ENCODE measurements around the gene GTF3C2. TPM values are rescaled to one million over a fixed set of nuclear protein-coding genes. Genes with fewer than 3 reads are reported as not detected.
"Not testable (repeated sequence)": the region's sequence is repeated elsewhere in the genome, so short reads cannot be mapped to it uniquely, and the experiment has no call there.

Gene GTF3C2
- polyA plus RNA-seq, 5 donors: 55.7 to 65.1 (median 61.3) TPM

- DNase-seq: peak; percentile 28 to 33
These were observed 53.2 kb downstream of the GTF3C2 start for GRCh38 chr2:27303093-27304025.

GRCh38 chr2:27300606-27301005, 56.0 kb downstream of the GTF3C2 start:
- not testable (repeated sequence) for DNase-seq

- no peak for DNase-seq
These were observed 58.0 kb downstream of the GTF3C2 start for GRCh38 chr2:27298391-27299080.

GRCh38 chr2:27297195-27297594, 59.4 kb downstream of the GTF3C2 start:
- DNase-seq: no peak

- DNase-seq: no peak
These were observed 60.1 kb downstream of the GTF3C2 start for GRCh38 chr2:27296481-27296880.

- DNase-seq: no peak
These were observed 61.6 kb downstream of the GTF3C2 start for GRCh38 chr2:27294928-27295327.

- no peak for DNase-seq
These were observed 64.7 kb downstream of the GTF3C2 start for GRCh38 chr2:27291865-27292264.

- DNase-seq: no peak
These were observed 66.0 kb downstream of the GTF3C2 start for GRCh38 chr2:27290549-27290948.

- no peak for DNase-seq
These were observed 68.0 kb downstream of the GTF3C2 start for GRCh38 chr2:27288610-27289009.

GRCh38 chr2:27285481-27285880, 71.1 kb downstream of the GTF3C2 start:
- no peak for DNase-seq

GRCh38 chr2:27284996-27285395, 71.6 kb downstream of the GTF3C2 start:
- no peak for DNase-seq

- no peak for DNase-seq
These were observed 73.7 kb downstream of the GTF3C2 start for GRCh38 chr2:27282892-27283291.

- no peak for DNase-seq
These were observed 74.6 kb downstream of the GTF3C2 start, which contains the start of gene TRIM54 for GRCh38 chr2:27281855-27282559. TRIM54 (plus strand) TSS chr2:27282429; CDS start chr2:27282732, 303 bp downstream.

GRCh38 chr2:27281442-27281841, 75.1 kb downstream of the GTF3C2 start:
- no peak for DNase-seq

- DNase-seq: no peak
These were observed 75.7 kb downstream of the GTF3C2 start for GRCh38 chr2:27280826-27281225.

- no peak for DNase-seq
These were observed 78.6 kb downstream of the GTF3C2 start for GRCh38 chr2:27278010-27278409.

Other genes with a start within 250 kb of the GTF3C2 start
- under 1 TPM; 0.28 to 0.55 (median 0.41) TPM for gene CGREF1, start 237.6 kb downstream of the GTF3C2 start, polyA plus RNA-seq (ENCODE audit: insufficient read depth in 1 of 5, insufficient read length in 5 of 5, low replicate concordance in 1 of 5)
- 1 to 10 TPM in 3 of 5 donors, under 1 TPM in 2; 0.61 to 2.2 (median 1.0) TPM for gene ABHD1, start 232.9 kb downstream of the GTF3C2 start, polyA plus RNA-seq (ENCODE audit: insufficient read depth in 1 of 5, insufficient read length in 5 of 5, low replicate concordance in 1 of 5)
- 10 to 100 TPM; 32.5 to 43.8 (median 40.0) TPM for gene PREB, start 222.1 kb downstream of the GTF3C2 start, polyA plus RNA-seq (ENCODE audit: insufficient read depth in 1 of 5, insufficient read length in 5 of 5, low replicate concordance in 1 of 5)
- gene PRR30, start 217.4 kb downstream of the GTF3C2 start, polyA plus RNA-seq (ENCODE audit: insufficient read depth in 1 of 5, insufficient read length in 5 of 5, low replicate concordance in 1 of 5): not detected
- under 1 TPM; 0.06 to 0.15 (median 0.12) TPM for gene TCF23, start 207.8 kb downstream of the GTF3C2 start, polyA plus RNA-seq (ENCODE audit: insufficient read depth in 1 of 5, insufficient read length in 5 of 5, low replicate concordance in 1 of 5)
- 100 to 1,000 TPM; 125 to 154 (median 136) TPM for gene ATRAID, start 144.7 kb downstream of the GTF3C2 start, polyA plus RNA-seq (ENCODE audit: insufficient read depth in 1 of 5, insufficient read length in 5 of 5, low replicate concordance in 1 of 5)
- gene SLC5A6, start 144.5 kb downstream of the GTF3C2 start, polyA plus RNA-seq (ENCODE audit: insufficient read depth in 1 of 5, insufficient read length in 5 of 5, low replicate concordance in 1 of 5): 10 to 100 TPM; 24.7 to 38.8 (median 28.7) TPM
- 10 to 100 TPM; 31.5 to 53.7 (median 35.7) TPM for gene CAD, start 139.4 kb downstream of the GTF3C2 start, polyA plus RNA-seq (ENCODE audit: insufficient read depth in 1 of 5, insufficient read length in 5 of 5, low replicate concordance in 1 of 5)
- gene SLC30A3, start 93.7 kb downstream of the GTF3C2 start, polyA plus RNA-seq (ENCODE audit: insufficient read depth in 1 of 5, insufficient read length in 5 of 5, low replicate concordance in 1 of 5): under 1 TPM; 0.24 to 0.61 (median 0.51) TPM
- gene DNAJC5G, start 81.3 kb downstream of the GTF3C2 start, polyA plus RNA-seq (ENCODE audit: insufficient read depth in 1 of 5, insufficient read length in 5 of 5, low replicate concordance in 1 of 5): under 1 TPM in 4 of 5 donors, not detected in 1; 0.14 to 0.53 (median 0.30) TPM
- 1 to 10 TPM in 1 of 5 donors, under 1 TPM in 1, not detected in 3; 0.13 to 4.3 TPM for gene TRIM54, start 74.3 kb downstream of the GTF3C2 start, polyA plus RNA-seq (ENCODE audit: insufficient read depth in 1 of 5, insufficient read length in 5 of 5, low replicate concordance in 1 of 5)
- 1 to 10 TPM; 1.1 to 3.4 (median 1.9) TPM for gene UCN, start 48.3 kb downstream of the GTF3C2 start, polyA plus RNA-seq (ENCODE audit: insufficient read depth in 1 of 5, insufficient read length in 5 of 5, low replicate concordance in 1 of 5)
- gene MPV17, start 33.7 kb downstream of the GTF3C2 start, polyA plus RNA-seq (ENCODE audit: insufficient read depth in 1 of 5, insufficient read length in 5 of 5, low replicate concordance in 1 of 5): 100 to 1,000 TPM in 1 of 5 donors, 10 to 100 TPM in 4; 80.7 to 114 (median 92.8) TPM
- 10 to 100 TPM; 50.6 to 61.7 (median 55.9) TPM for gene EIF2B4, start 13.6 kb upstream of the GTF3C2 start, polyA plus RNA-seq (ENCODE audit: insufficient read depth in 1 of 5, insufficient read length in 5 of 5, low replicate concordance in 1 of 5)
- 100 to 1,000 TPM in 2 of 5 donors, 10 to 100 TPM in 3; 83.8 to 120 (median 99.2) TPM for gene SNX17, start 13.9 kb upstream of the GTF3C2 start, polyA plus RNA-seq (ENCODE audit: insufficient read depth in 1 of 5, insufficient read length in 5 of 5, low replicate concordance in 1 of 5)
- gene ZNF513, start 24.0 kb upstream of the GTF3C2 start, polyA plus RNA-seq (ENCODE audit: insufficient read depth in 1 of 5, insufficient read length in 5 of 5, low replicate concordance in 1 of 5): 10 to 100 TPM; 12.4 to 23.3 (median 14.5) TPM
- 10 to 100 TPM; 69.0 to 87.8 (median 82.8) TPM for gene PPM1G, start 52.8 kb upstream of the GTF3C2 start, polyA plus RNA-seq (ENCODE audit: insufficient read depth in 1 of 5, insufficient read length in 5 of 5, low replicate concordance in 1 of 5)
- gene NRBP1, start 71.9 kb upstream of the GTF3C2 start, polyA plus RNA-seq (ENCODE audit: insufficient read depth in 1 of 5, insufficient read length in 5 of 5, low replicate concordance in 1 of 5): 100 to 1,000 TPM; 125 to 139 (median 135) TPM
- 10 to 100 TPM; 12.0 to 17.1 (median 12.9) TPM for gene KRTCAP3, start 85.6 kb upstream of the GTF3C2 start, polyA plus RNA-seq (ENCODE audit: insufficient read depth in 1 of 5, insufficient read length in 5 of 5, low replicate concordance in 1 of 5)
- 10 to 100 TPM; 41.1 to 52.5 (median 49.4) TPM for gene IFT172, start 133.0 kb upstream of the GTF3C2 start, polyA plus RNA-seq (ENCODE audit: insufficient read depth in 1 of 5, insufficient read length in 5 of 5, low replicate concordance in 1 of 5)
- gene FNDC4, start 138.4 kb upstream of the GTF3C2 start, polyA plus RNA-seq (ENCODE audit: insufficient read depth in 1 of 5, insufficient read length in 5 of 5, low replicate concordance in 1 of 5): 10 to 100 TPM; 13.4 to 17.1 (median 14.2) TPM
- 1 to 10 TPM in 3 of 5 donors, under 1 TPM in 2; 0.55 to 2.3 (median 1.2) TPM for gene GCKR, start 140.1 kb upstream of the GTF3C2 start, polyA plus RNA-seq (ENCODE audit: insufficient read depth in 1 of 5, insufficient read length in 5 of 5, low replicate concordance in 1 of 5)
- 10 to 100 TPM; 61.9 to 89.3 (median 87.2) TPM for gene ZNF512, start 226.3 kb upstream of the GTF3C2 start, polyA plus RNA-seq (ENCODE audit: insufficient read depth in 1 of 5, insufficient read length in 5 of 5, low replicate concordance in 1 of 5)